Measurements from ENCODE around the gene CDC42EP3.

Gene CDC42EP3

DNA sequence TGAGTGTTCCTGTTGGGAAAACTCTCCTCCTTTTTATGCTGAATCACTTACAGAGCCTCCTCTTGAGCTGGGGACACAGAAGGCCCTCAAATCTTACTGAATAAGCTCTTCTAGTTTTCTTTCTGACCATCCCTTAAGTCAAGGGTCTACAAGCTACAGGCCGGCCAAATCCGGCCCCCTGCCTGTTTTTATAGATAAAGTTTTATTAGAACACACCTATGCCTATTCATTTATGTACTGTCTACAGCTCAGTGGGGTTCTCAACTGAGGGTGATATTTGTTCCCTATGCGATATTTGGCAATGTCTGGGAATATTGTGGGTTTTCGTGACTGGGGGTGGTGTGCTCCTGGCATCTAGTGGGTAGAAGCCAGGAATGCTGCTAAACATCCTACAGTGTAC is 14.0 kb downstream of the CDC42EP3 start:
- peak; percentile 2 for DNase-seq
- no peak overlapping the region for H3K9ac ChIP-seq (ENCODE audit: low read length)
- H3K36me3 ChIP-seq (replicated peaks; ENCODE audit: insufficient read depth, low read length) = no peaks in the 10 kb centered on the region
- H3K9me3 ChIP-seq (replicated peaks; ENCODE audit: insufficient read depth, low read length) = no peaks in the 10 kb centered on the region
- no peak overlapping the region for H3K4me3 ChIP-seq (ENCODE audit: low read length)
- no peak overlapping the region for H2AFZ ChIP-seq (ENCODE audit: low read length)
- no peaks in the 10 kb centered on the region for H4K20me1 ChIP-seq (ENCODE audit: insufficient read depth, low read length)
- H3K79me2 ChIP-seq (ENCODE audit: low read length) = peaks cover 93% of the 10 kb centered on the region
- TF ChIP-seq, protein P1, sequence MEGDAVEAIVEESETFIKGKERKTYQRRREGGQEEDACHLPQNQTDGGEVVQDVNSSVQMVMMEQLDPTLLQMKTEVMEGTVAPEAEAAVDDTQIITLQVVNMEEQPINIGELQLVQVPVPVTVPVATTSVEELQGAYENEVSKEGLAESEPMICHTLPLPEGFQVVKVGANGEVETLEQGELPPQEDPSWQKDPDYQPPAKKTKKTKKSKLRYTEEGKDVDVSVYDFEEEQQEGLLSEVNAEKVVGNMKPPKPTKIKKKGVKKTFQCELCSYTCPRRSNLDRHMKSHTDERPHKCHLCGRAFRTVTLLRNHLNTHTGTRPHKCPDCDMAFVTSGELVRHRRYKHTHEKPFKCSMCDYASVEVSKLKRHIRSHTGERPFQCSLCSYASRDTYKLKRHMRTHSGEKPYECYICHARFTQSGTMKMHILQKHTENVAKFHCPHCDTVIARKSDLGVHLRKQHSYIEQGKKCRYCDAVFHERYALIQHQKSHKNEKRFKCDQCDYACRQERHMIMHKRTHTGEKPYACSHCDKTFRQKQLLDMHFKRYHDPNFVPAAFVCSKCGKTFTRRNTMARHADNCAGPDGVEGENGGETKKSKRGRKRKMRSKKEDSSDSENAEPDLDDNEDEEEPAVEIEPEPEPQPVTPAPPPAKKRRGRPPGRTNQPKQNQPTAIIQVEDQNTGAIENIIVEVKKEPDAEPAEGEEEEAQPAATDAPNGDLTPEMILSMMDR (IDR thresholded peaks at IDR 0.05; ENCODE audit: low read length) = no peak
- TF ChIP-seq EZH2phosphoT487 (IDR thresholded peaks at IDR 0.05; ENCODE audit: low read length) = no peak
- TF ChIP-seq EZH2 (optimal IDR thresholded peaks at IDR 0.05; ENCODE audit: low read depth, low read length) = no peak
- H3K4me2 ChIP-seq (ENCODE audit: low read depth, low read length) = 0 out of 2 replicates have a peak overlapping the region, but pooled peaks have one; percentile 10
- H3K4me1 ChIP-seq (ENCODE audit: low read length) = peaks cover 58% of the 10 kb centered on the region
- no peaks in the 10 kb centered on the region for H3K27me3 ChIP-seq (replicated peaks; ENCODE audit: insufficient read depth, low read length)
- no peaks in the 10 kb centered on the region for H3K9me2 ChIP-seq (replicated peaks; ENCODE audit: insufficient read depth, low read length)
- H3F3A ChIP-seq (ENCODE audit: insufficient read depth, low read length) = peaks cover 40% of the 10 kb centered on the region
- no peak overlapping the region; the same call in 1 of the 2 replicates for H3K27ac ChIP-seq (ENCODE audit: low read length)

DNA sequence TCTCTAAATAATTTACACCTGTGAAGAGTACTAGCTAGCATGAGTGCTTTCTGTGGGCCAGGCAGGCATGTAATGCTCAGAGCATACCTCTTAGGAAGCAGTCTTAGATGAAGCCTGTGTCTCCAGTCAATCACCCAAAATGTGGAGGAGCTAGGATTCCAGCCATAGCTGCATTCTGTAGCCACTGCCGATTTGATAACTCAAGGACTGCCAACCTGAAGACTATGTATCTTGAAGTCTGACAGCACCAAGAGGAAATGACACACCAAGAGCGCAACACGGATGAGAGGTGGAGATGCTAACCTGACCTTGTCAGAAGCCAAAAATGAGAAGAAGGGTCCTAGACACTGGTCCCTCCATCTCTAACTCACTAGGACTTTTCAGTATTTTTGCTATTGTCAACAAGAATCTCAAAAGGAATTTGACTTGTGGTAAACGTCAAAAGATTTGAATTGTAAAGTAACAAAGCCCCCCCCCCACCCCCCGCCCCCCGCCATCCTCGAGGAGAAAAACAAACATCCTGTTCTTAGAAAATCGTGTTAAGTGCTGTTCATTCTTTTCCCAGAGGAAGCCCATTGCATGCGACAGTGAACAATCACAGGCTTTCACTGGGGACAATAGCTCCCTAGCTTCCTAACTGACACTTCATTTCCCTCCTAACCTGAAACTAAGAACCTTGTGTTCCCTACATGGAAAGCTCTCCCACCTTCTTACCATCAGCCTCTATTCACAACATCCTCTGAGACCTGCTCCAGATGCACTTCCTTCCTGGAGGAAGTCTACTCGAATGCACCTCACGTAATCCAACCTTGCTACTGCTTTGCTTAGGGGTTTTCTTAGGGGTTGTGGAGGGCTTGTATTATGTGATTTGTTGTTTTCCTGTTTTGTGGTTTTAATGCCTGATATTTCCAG is 14.7 kb downstream of the CDC42EP3 start:
- Histone ChIP-seq H3K9me3 (replicated peaks; ENCODE audit: insufficient read depth, low read length) (no peaks in the 10 kb centered on the region), H3K36me3 (replicated peaks; ENCODE audit: insufficient read depth, low read length) (no peaks in the 10 kb centered on the region), H3K79me2 (ENCODE audit: low read length) (peaks cover 90% of the 10 kb centered on the region), H3K4me1 (ENCODE audit: low read length) (peaks cover 62% of the 10 kb centered on the region), H3K9ac (ENCODE audit: low read length) (no peak overlapping the region), H3K9me2 (replicated peaks; ENCODE audit: insufficient read depth, low read length) (no peaks in the 10 kb centered on the region), H3K27me3 (replicated peaks; ENCODE audit: insufficient read depth, low read length) (no peaks in the 10 kb centered on the region), H2AFZ (ENCODE audit: low read length) (no peak overlapping the region), H4K20me1 (ENCODE audit: insufficient read depth, low read length) (no peaks in the 10 kb centered on the region), H3K4me2 (ENCODE audit: low read depth, low read length) (peak overlapping the region; percentile 98), H3K4me3 (ENCODE audit: low read length) (no peak overlapping the region), H3F3A (ENCODE audit: insufficient read depth, low read length) (peaks cover 45% of the 10 kb centered on the region), H3K27ac (ENCODE audit: low read length) (peak overlapping the region; percentile 80; the same call in 1 of the 2 replicates)
- DNase-seq = peak; percentile 6
- TF ChIP-seq EZH2phosphoT487 (IDR thresholded peaks at IDR 0.05; ENCODE audit: low read length) (no peak), EZH2 (optimal IDR thresholded peaks at IDR 0.05; ENCODE audit: low read depth, low read length) (no peak)
- TF ChIP-seq, protein P1 (IDR thresholded peaks at IDR 0.05; ENCODE audit: low read length) = no peak

DNA sequence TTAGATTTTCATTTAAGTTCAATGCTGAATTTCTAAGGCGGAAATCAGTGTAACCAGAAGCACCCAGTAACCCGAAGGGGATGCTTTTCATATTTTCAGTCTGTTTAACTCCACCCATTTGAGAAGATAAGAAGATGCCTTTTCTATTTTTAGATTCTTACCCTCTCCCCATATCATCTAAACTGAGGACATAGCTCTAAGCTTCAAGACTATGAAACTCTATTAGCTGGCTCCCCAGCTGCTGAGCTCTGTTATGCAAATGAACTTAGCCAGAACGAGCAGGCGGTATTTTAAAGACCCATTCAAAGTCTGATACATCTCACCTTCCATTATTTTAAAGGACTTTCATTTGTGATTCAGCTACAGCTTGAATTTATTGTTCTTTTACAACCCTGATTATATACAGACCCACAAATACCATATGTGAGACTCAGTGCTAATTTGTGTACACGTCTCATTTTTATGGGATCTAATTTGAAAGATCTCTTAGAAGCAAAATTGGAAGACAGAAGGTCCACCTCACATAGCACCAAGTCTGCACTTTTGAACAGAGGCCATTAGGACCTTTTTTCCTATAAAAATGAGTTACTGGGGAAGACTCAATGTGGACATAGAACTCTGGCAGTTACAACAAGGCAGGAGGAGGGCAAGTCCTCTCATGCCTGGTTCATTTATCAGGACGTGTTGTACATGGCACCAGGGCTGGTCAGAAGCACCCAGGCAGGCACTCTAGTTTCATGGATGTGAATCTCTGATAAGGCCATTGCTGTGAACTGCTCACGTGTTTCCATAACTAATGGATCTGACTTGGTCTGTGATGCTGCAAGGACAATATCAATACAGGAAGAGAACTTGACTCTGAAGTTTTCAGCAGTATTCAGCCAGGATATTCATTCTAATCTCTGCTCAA is 16.3 kb downstream of the CDC42EP3 start:
- no peaks in the 10 kb centered on the region for H3K9me2 ChIP-seq (replicated peaks; ENCODE audit: insufficient read depth, low read length)
- H3K4me2 ChIP-seq (ENCODE audit: low read depth, low read length) = peak overlapping the region; percentile 98
- no peaks in the 10 kb centered on the region for H3K27me3 ChIP-seq (replicated peaks; ENCODE audit: insufficient read depth, low read length)
- peak overlapping the region; percentile 56 for H3K4me3 ChIP-seq (ENCODE audit: low read length)
- H3K27ac ChIP-seq (ENCODE audit: low read length) = peak overlapping the region; percentile 80
- H3K4me1 ChIP-seq (ENCODE audit: low read length) = peaks cover 71% of the 10 kb centered on the region
- no peak overlapping the region for H2AFZ ChIP-seq (ENCODE audit: low read length)
- H3K9ac ChIP-seq (ENCODE audit: low read length) = peak overlapping the region; percentile 59
- H3F3A ChIP-seq (ENCODE audit: insufficient read depth, low read length) = peaks cover 45% of the 10 kb centered on the region
- no peaks in the 10 kb centered on the region for H3K36me3 ChIP-seq (replicated peaks; ENCODE audit: insufficient read depth, low read length)
- TF ChIP-seq, protein P1 (IDR thresholded peaks at IDR 0.05; ENCODE audit: low read length) = no peak
- TF ChIP-seq EZH2phosphoT487 (IDR thresholded peaks at IDR 0.05; ENCODE audit: low read length) (no peak), EZH2 (optimal IDR thresholded peaks at IDR 0.05; ENCODE audit: low read depth, low read length) (no peak)
- peaks cover 90% of the 10 kb centered on the region for H3K79me2 ChIP-seq (ENCODE audit: low read length)
- no peaks in the 10 kb centered on the region for H4K20me1 ChIP-seq (ENCODE audit: insufficient read depth, low read length)
- DNase-seq = peak; percentile 97
- H3K9me3 ChIP-seq (replicated peaks; ENCODE audit: insufficient read depth, low read length) = no peaks in the 10 kb centered on the region

All from MM.1S (cell line).